ENCODE measurements around the gene BLOC1S1.

DNA sequence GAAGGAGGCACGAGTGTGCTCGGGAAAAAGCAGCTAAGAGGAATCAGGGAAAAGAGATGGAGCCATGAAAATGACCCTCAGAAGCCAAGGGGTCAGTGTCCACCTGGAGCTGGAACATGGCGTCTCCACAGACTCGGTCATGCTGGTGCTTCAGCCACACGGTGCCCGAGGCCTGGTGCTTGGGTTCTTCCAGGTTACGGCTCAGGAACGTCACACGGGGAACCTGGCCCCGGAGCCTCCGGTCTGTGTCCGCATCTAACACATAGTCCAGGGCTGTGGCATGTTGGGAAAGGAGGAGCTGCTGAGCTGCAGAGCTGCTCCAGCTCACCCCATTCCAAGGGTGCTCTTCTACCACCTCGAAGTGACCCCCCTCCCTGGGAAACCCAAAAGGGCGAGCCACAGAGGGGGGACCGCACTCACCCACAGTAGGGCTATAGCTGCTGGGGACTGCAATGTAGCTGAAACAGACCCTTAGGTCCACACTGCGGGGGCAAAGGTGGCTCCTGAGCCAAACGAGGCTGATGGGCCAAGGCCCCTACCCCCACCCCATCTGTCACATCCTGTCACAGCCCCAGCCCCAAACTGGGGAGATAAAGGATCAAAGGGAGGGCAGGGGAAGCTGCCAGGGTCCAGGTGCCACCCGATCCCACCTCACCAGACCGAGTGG, 18.9 kb upstream of the BLOC1S1 start:
- TF ChIP-seq, protein P1, sequence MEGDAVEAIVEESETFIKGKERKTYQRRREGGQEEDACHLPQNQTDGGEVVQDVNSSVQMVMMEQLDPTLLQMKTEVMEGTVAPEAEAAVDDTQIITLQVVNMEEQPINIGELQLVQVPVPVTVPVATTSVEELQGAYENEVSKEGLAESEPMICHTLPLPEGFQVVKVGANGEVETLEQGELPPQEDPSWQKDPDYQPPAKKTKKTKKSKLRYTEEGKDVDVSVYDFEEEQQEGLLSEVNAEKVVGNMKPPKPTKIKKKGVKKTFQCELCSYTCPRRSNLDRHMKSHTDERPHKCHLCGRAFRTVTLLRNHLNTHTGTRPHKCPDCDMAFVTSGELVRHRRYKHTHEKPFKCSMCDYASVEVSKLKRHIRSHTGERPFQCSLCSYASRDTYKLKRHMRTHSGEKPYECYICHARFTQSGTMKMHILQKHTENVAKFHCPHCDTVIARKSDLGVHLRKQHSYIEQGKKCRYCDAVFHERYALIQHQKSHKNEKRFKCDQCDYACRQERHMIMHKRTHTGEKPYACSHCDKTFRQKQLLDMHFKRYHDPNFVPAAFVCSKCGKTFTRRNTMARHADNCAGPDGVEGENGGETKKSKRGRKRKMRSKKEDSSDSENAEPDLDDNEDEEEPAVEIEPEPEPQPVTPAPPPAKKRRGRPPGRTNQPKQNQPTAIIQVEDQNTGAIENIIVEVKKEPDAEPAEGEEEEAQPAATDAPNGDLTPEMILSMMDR (IDR thresholded peaks at IDR 0.05): no peak
- TF ChIP-seq POLR2AphosphoS5 (IDR thresholded peaks at IDR 0.05): no peak
- TF ChIP-seq POLR2A (IDR thresholded peaks at IDR 0.05): no peak

All from breast epithelium (tissue), 3 donors.